Aortic smooth muscle cell (primary cell): ENCODE measurements around the gene ADPRS. TPM values are rescaled to one million over a fixed set of nuclear protein-coding genes. Genes with fewer than 3 reads are reported as not detected.

ENCODE experiments used
- total RNA-seq: library from RNA; depleted of rRNA; stranded (reverse); fragments of >200 nt; gene quantifications from 2 replicates; pipeline ENCODE4 v1.2.3, GENCODE V29; 2014

ADPRS gene
- total RNA-seq: 22.5 and 25.8 TPM in 2 replicates

GRCh38 chr1:36088577-36089392, at the start of gene ADPRS:
Gene ADPRS (plus strand): TSS chr1:36088892. CDS start chr1:36088905, 13 bp downstream.

GRCh38 chr1:36083635-36084496, 4.8 kb upstream of the ADPRS start, which contains the start of gene TEKT2:
Gene TEKT2 (plus strand): TSS chr1:36084094. CDS start chr1:36084922, 828 bp downstream.

GRCh38 chr1:36125129-36125991, 36.7 kb downstream of the ADPRS start, which contains the start of gene COL8A2:
Gene COL8A2 (minus strand): TSS chr1:36125222. CDS start chr1:36100242, 24,980 bp downstream.

Other genes starting within 250 kb of the ADPRS start
- 10.3 and 14.1 TPM in 2 replicates for gene AGO1, start 205.7 kb upstream of the ADPRS start, total RNA-seq
- gene AGO3, start 157.8 kb upstream of the ADPRS start, total RNA-seq: 11.2 and 18.5 TPM in 2 replicates
- gene TEKT2, start 4.8 kb upstream of the ADPRS start, total RNA-seq: under 0.01 TPM in 1 of 2 replicates, not detected in the other
- gene COL8A2, start 36.3 kb downstream of the ADPRS start, total RNA-seq: 5.7 and 5.9 TPM in 2 replicates
- gene TRAPPC3, start 60.6 kb downstream of the ADPRS start, total RNA-seq: 83.5 and 86.3 TPM in 2 replicates
- 87.5 and 88.7 TPM in 2 replicates for gene MAP7D1, start 67.3 kb downstream of the ADPRS start, total RNA-seq
- 91.0 and 97.1 TPM in 2 replicates for gene THRAP3, start 135.6 kb downstream of the ADPRS start, total RNA-seq
- 1.3 and 1.7 TPM in 2 replicates for gene SH3D21, start 217.5 kb downstream of the ADPRS start, total RNA-seq
- gene EVA1B, start 234.8 kb downstream of the ADPRS start, total RNA-seq: 202 and 212 TPM in 2 replicates